GM18861 (cell line): ENCODE data around the gene GNAQ.

Experiments
- ATAC-seq: cut with Tn5 transposase; IDR thresholded peaks from one replicate; pipeline ENCODE4 v1.9.1; 2021; ENCODE audit not compliant: unreplicated experiment

The GNAQ gene

GRCh38 chr9:77945798-77946197, 85.8 kb downstream of the GNAQ start:
- no peak for ATAC-seq

DNA sequence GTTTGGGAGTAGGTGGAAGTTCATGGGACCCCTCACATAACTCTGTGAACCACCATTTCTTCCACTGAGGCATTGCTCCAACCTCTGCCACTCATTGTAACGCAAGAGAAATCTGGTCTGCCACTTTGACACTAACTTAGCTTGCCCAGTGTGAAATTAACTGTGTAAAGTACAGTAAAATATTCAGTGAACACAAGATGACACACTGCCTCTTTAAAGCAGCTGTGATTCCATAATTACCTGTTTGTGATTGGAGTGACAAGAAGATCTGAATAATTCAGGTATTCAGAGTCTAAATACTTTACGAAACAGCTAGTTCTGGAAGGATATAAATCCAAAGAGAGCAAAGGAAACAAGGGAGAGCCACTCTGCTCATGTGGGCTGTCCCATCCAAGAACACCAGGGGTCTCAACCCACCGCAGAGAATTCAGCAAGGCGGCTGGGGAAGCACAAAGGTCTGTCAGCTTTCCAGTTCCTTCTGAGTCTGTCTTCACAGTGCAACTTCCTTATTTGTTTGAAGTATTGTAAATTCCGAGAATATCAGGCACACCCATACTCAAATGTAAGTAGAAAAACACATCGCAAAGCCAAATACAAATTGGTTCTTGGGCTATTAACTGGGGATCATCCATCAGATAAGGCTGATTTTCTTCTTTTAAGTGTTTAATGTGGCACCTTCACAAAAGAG, 86.9 kb downstream of the GNAQ start:
- ATAC-seq: no peak

DNA sequence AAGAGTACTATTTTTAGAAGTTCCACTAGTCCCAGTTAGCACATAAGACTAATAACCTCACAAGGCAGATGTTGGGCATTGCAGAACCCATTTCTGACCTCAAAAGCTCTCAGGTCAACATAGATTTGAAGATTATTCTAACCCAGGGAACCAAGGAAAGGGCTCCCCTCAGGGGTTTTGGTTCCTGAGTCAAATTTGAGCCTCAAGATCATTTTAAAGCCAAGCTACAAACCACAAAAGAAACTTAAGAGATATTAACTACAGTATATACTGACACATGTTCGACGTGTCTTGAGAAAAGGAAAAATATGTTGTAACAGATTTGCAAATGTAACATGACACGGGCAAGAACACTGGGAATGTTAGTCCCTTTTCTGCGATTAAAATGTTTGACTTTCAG, 88.6 kb downstream of the GNAQ start:
- no peak for ATAC-seq

DNA sequence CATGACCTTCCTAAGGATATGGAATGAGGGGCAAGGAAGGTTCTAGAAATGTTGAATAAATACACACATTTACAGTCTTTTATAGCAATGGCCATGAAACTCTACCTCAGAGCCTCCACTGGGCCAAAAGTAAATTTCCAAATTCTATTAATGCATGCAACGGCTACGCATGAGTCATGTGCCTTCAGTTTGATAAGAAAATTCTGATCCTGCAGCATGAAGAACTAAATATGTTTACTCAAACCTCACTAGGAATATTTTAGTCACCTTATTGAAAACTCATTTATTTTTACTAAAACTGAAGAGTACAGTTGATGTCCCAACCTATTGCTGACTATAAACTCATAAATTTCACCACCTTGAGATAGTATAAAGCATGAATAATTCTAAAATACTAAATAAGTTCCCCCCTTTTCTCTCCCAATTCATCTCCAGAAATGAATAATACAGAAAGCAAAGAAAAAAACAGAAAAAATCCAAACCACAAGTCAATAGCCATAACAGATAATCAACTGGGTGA, 92.4 kb downstream of the GNAQ start:
- ATAC-seq: no peak

GRCh38 chr9:77938163-77938562, 93.4 kb downstream of the GNAQ start:
- ATAC-seq: no peak

GRCh38 chr9:77935974-77936373, 95.6 kb downstream of the GNAQ start:
- ATAC-seq: peak; percentile 70

DNA sequence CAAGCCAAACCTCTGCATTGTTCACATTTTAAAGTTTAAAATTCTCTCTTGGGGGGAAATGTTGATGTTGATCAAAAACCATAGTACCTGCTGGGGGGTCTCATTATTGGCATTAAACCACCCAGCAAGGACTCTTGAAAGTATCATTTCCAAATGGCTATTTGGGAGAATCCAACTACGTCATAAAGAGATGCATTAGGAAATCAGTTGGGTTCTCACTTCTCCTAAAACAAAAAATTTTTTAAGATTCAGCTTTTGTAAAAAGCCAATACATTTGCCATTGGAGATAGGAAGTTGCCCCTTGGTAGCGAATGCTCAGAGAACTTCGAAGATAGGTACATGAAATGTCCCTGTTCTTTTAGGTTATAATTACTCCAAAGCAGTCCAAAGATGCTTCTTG, 96.4 kb downstream of the GNAQ start:
- ATAC-seq: no peak

DNA sequence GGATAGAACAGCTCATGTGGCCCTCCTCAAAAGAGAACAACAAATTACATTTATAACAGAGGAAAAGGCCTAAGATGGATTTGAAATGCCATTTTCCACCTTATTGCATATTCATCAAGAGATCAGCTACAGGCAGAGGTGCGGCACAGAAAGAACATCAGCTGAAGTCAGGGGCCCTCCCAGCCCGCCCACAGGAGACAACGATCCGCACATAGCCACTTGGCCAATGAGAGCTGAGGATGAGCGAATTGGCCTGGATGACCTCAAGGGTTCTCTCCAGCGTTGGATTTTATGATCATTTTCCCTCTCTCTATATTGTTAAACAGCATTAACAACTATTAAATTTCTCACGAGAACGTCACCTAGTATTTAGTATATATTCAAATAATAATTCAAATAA, 97.6 kb downstream of the GNAQ start:
- no peak for ATAC-seq

- ATAC-seq: no peak
Measured at GRCh38 chr9:77933019-77933418, 98.6 kb downstream of the GNAQ start.

GRCh38 chr9:77929942-77930341, 101.7 kb downstream of the GNAQ start:
- no peak for ATAC-seq

- ATAC-seq: no peak
Measured at GRCh38 chr9:77927265-77927664, 104.3 kb downstream of the GNAQ start.

DNA sequence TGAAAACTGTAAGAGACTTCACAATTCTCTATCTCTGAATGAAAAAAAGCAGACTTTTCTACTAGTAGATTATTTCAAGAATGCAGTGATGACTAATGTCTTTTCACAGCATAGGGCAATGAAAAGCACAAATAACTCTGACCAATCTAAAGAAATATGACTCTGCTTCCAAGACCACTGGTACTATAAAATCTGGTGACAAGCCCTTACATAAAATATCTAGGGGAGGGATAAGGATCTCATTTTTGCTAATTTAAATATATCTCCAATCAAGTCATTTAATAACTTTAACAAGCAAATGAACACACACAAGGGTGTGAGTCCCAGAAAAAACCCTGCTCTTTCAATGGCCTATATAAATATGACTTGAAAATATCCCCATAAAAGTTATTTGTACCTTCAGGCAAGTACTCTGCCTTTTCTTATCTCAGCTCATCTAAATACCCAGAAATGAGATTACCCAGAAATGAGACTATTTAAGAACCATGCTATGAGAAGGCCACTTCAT, 105.2 kb downstream of the GNAQ start:
- no peak for ATAC-seq

GRCh38 chr9:77922591-77922990, 109.0 kb downstream of the GNAQ start:
- ATAC-seq: no peak

- ATAC-seq: no peak
Measured at GRCh38 chr9:77917800-77918199, 113.8 kb downstream of the GNAQ start.

- no peak for ATAC-seq
Measured at GRCh38 chr9:77916820-77917219, 114.8 kb downstream of the GNAQ start.

DNA sequence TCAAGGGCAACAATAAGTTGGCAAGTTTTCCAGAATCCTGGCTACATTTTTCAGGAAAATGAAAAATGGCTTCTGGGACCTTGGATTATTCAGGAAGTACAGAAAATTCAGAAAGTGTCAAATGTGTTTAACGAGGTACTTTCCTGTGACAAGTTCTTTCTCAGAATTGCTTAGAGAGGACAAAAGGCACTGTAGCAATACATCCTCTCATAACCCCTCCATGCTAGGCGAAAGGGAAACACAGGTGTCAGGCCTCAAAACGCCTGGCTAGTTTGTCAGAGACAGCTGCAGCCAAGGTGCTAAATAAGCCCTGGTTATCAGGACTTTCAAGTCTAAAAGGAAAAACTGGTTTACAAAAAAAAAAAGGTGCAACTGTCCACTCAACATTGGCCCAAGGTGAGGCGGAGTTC, 115.2 kb downstream of the GNAQ start:
- ATAC-seq: no peak

DNA sequence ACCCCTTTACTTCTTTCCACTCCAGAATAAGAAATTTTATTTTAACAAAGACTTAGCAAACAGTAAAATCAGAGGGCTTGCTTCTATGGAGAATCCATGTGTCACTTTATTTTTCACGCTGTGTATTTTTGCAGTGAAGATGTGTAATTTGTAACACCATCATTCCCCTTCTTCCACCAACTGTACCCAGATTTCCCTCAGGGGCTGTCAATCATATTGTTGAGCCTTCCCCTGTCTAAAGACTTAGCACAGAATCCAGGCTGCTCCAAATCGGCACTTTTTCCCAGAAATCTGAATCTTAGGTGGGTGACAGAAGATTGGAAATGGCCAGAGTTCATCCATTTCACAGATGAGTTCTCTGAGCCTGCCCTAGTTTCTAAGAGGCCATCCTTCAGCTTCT, 115.9 kb downstream of the GNAQ start:
- no peak for ATAC-seq

GRCh38 chr9:77912895-77913693, 118.5 kb downstream of the GNAQ start:
- no peak for ATAC-seq

GRCh38 chr9:77911928-77912327, 119.7 kb downstream of the GNAQ start:
- no peak for ATAC-seq

GRCh38 chr9:77910194-77910621, 121.4 kb downstream of the GNAQ start:
- ATAC-seq: no peak

GRCh38 chr9:77909306-77909705, 122.3 kb downstream of the GNAQ start:
- no peak for ATAC-seq

DNA sequence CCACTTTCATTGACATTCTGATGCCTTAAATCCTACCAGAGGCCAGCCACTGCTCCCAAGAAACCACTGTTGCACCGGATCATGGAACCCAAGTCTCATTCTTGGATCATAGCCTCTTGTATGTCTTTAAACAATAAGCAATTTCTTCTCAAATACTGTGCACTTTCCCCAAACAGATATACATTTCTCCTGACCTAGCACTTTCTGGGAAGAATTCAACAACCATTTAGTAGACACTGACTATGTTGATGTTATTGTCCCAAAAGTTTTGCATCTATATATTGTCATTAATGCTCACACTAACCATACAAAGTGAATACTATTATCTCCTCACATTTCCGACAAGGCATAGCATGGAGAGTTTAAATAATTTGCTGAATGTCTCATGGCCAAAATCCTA, 123.3 kb downstream of the GNAQ start:
- no peak for ATAC-seq
